T-cell (primary cell): ENCODE results near the gene ID4. TPM values are rescaled to one million over a fixed set of nuclear protein-coding genes. Genes with fewer than 3 reads are reported as not detected.

Experiments
- ATAC-seq, 4 experiments: fragments of 200-7000 bp in 3 of 4; fragments of 150-1000 bp in 1 of 4; cut with Tn5 transposase; replicated peaks in 1 of 4; 1 replicate in 3 of 4; 2 replicates in 1 of 4; pipeline ENCODE4 v1.10.0; 2021; ENCODE audit warnings: moderate library complexity in 3 of 4, mild to moderate bottlenecking in 2 of 4, moderate number of reproducible peaks in 1 of 4
- CTCF ChIA-PET, 2 donors: fragments of 300-600 bp; sonication (Branson Sonifier 250); formaldehyde crosslinking; loops; one replicate each; lab custom pipeline; 2022; ENCODE audit warnings: antibody characterized with exemption in 2 of 2; lab: Charles Lee
- POLR2A ChIA-PET, 2 donors: fragments of 300-600 bp; sonication (Branson Sonifier 250); formaldehyde crosslinking; loops; one replicate each; lab custom pipeline; 2022; ENCODE audit warnings: antibody characterized with exemption in 2 of 2; lab: Charles Lee
- DNase-seq, 35 experiments: peaks; one replicate each; pipeline versions ENCODE4 v3.0.0 to v3.0.0-alpha.2; 2013 to 2023
- H3K27ac ChIP-seq: one replicate; pipeline ENCODE4 v1.5.1; 2013; ENCODE audit warnings: low read length
- H3K27me3 ChIP-seq, 2 experiments: replicated peaks in 1 of 2; 1 replicate in 1 of 2; 2 replicates in 1 of 2; pipeline versions ENCODE4 v1.6.1 to v1.7.0; 2013; ENCODE audit warnings: low read length in 1 of 2, mixed read lengths in 1 of 2; ENCODE audit not compliant: control insufficient read depth in 2 of 2, insufficient read depth in 2 of 2; ENCODE audit errors: extremely low read depth in 1 of 2
- H3K36me3 ChIP-seq, 2 donors: 1 replicate in 1 of 2; 2 replicates in 1 of 2; pipeline versions ENCODE4 v1.6.1 to v1.7.0; 2013; ENCODE audit warnings: low read length in 1 of 2; ENCODE audit not compliant: control insufficient read depth in 2 of 2, insufficient read depth in 1 of 2; ENCODE audit errors: extremely low read depth in 1 of 2
- H3K4me1 ChIP-seq, 2 experiments: 1 replicate in 1 of 2; 2 replicates in 1 of 2; pipeline versions ENCODE4 v1.6.1 to v1.7.0; 2013; ENCODE audit warnings: low read length in 2 of 2, mixed read lengths in 1 of 2; ENCODE audit not compliant: insufficient read depth in 2 of 2, control insufficient read depth in 1 of 2; ENCODE audit errors: extremely low read depth in 1 of 2
- H3K4me3 ChIP-seq, 2 donors: 1 replicate in 1 of 2; 2 replicates in 1 of 2; pipeline versions ENCODE4 v1.5.1 to v1.7.0; 2013; ENCODE audit warnings: mild to moderate bottlenecking in 2 of 2, low read length in 1 of 2, moderate library complexity in 1 of 2; ENCODE audit not compliant: control insufficient read depth in 1 of 2; ENCODE audit errors: extremely low read depth in 1 of 2
- H3K9me3 ChIP-seq: 2 replicates; pipeline ENCODE4 v1.7.0; 2013
- H3K27ac Mint-ChIP-seq, 2 donors: one replicate each; pipeline ENCODE4 v1.8.0; 2020 to 2021; ENCODE audit warnings: mild to moderate bottlenecking in 2 of 2, mixed read lengths in 2 of 2
- H3K27me3 Mint-ChIP-seq, 2 donors: one replicate each; pipeline ENCODE4 v1.8.0; 2021 to 2022; ENCODE audit warnings: mixed read lengths in 2 of 2
- H3K36me3 Mint-ChIP-seq: one replicate; pipeline ENCODE4 v1.8.0; 2021; ENCODE audit warnings: mixed read lengths
- H3K4me1 Mint-ChIP-seq, 3 donors: one replicate each; pipeline ENCODE4 v1.8.0; 2020 to 2022; ENCODE audit warnings: mixed read lengths in 3 of 3, mild to moderate bottlenecking in 1 of 3
- H3K4me3 Mint-ChIP-seq, 3 donors: one replicate each; pipeline ENCODE4 v1.8.0; 2020 to 2022; ENCODE audit warnings: mild to moderate bottlenecking in 3 of 3, mixed read lengths in 3 of 3, moderate library complexity in 3 of 3
- H3K9me3 Mint-ChIP-seq, 3 donors: one replicate each; pipeline ENCODE4 v1.8.0; 2020 to 2022; ENCODE audit warnings: mixed read lengths in 3 of 3
- WGBS: methylation state at CpG from one replicate; pipeline ENCODE4 v1.1.5; 2013; ENCODE audit warnings: missing lambda C conversion rate; ENCODE audit not compliant: insufficient coverage; 5-methylcytosine and 5-hydroxymethylcytosine counted together
- total RNA-seq, 35 experiments: library from RNA in 6 of 35; stranded (reverse) in 6 of 35; fragments of 120-200 nt in 1 of 35; gene quantifications; one replicate each; pipeline versions ENCODE4 v1.2.1 to v1.2.4 and lab custom pipeline; 2013 to 2026

The ID4 gene
- total RNA-seq, 5 donors from 2014 or later (not counting 1 experiment from before 2014, with no cell fraction given): not detected

- no peaks in the 10 kb centered on the region for H3K36me3 ChIP-seq
- Mint-ChIP-seq H3K27me3 (no peaks in the 10 kb centered on the region), H3K36me3 (no peaks in the 10 kb centered on the region), H3K4me1 (no peaks in the 10 kb centered on the region), H3K9me3 (no peaks in the 10 kb centered on the region), H3K27ac (no peak overlapping the region), H3K4me3 (no peak overlapping the region)
- ChIA-PET POLR2A (no interaction called here), CTCF (no interaction called here)
- no peaks in the 10 kb centered on the region for H3K4me1 ChIP-seq
- DNase-seq (no peak), ATAC-seq (no peak)
- no peak overlapping the region for H3K27ac ChIP-seq
- no peak overlapping the region for H3K4me3 ChIP-seq
- no peaks in the 10 kb centered on the region for H3K9me3 ChIP-seq
- H3K27me3 ChIP-seq: peaks cover 0 to 4% of the 10 kb centered on the region in 2 experiments
- WGBS: no CpG with 5 or more reads among the region's 3 CpGs
Measured at GRCh38 chr6:19864285-19864684, 27.1 kb downstream of the ID4 start.

GRCh38 chr6:19865178-19865577 lies 28.0 kb downstream of the ID4 start:
- CTCF ChIA-PET: no interaction called here
- no peaks in the 10 kb centered on the region for H3K36me3 ChIP-seq
- ATAC-seq: no peak
- no CpG with 5 or more reads among the region's 1 CpG for WGBS
- peaks cover 0 to 4% of the 10 kb centered on the region in 2 experiments for H3K27me3 ChIP-seq
- no peaks in the 10 kb centered on the region for H3K36me3 Mint-ChIP-seq
- H3K4me1 Mint-ChIP-seq: no peaks in the 10 kb centered on the region
- H3K27ac Mint-ChIP-seq: no peak overlapping the region
- DNase-seq: no peak
- H3K4me3 Mint-ChIP-seq: no peak overlapping the region
- H3K4me3 ChIP-seq: no peak overlapping the region
- no peaks in the 10 kb centered on the region for H3K9me3 ChIP-seq
- H3K27ac ChIP-seq: no peak overlapping the region
- peaks cover 0 to 2% of the 10 kb centered on the region in 2 donors for H3K27me3 Mint-ChIP-seq
- H3K9me3 Mint-ChIP-seq: no peaks in the 10 kb centered on the region
- POLR2A ChIA-PET: no interaction called here
- H3K4me1 ChIP-seq: no peaks in the 10 kb centered on the region

GRCh38 chr6:19866173-19866984 lies 29.2 kb downstream of the ID4 start:
- Histone ChIP-seq H3K27ac (no peak overlapping the region), H3K27me3 (peaks cover 0 to 4% of the 10 kb centered on the region in 2 experiments), H3K4me1 (no peaks in the 10 kb centered on the region), H3K4me3 (no peak overlapping the region), H3K9me3 (no peaks in the 10 kb centered on the region), H3K36me3 (no peaks in the 10 kb centered on the region)
- H3K27me3 Mint-ChIP-seq: peaks cover 0 to 2% of the 10 kb centered on the region in 2 donors
- CTCF ChIA-PET: no interaction called here
- no peak for DNase-seq
- no peaks in the 10 kb centered on the region for H3K4me1 Mint-ChIP-seq
- H3K9me3 Mint-ChIP-seq: no peaks in the 10 kb centered on the region
- H3K4me3 Mint-ChIP-seq: no peak overlapping the region
- 91% methylated on average over 10 of the region's 18 CpGs for WGBS
- no peak overlapping the region for H3K27ac Mint-ChIP-seq
- no peak for ATAC-seq
- no peaks in the 10 kb centered on the region for H3K36me3 Mint-ChIP-seq
- POLR2A ChIA-PET: no interaction called here

GRCh38 chr6:19866985-19867627 lies 29.9 kb downstream of the ID4 start:
- Mint-ChIP-seq H3K4me3 (no peak overlapping the region), H3K36me3 (no peaks in the 10 kb centered on the region), H3K27ac (no peak overlapping the region), H3K27me3 (peaks cover 0 to 2% of the 10 kb centered on the region in 2 donors), H3K9me3 (no peaks in the 10 kb centered on the region), H3K4me1 (no peaks in the 10 kb centered on the region)
- Histone ChIP-seq H3K9me3 (no peaks in the 10 kb centered on the region), H3K27me3 (peaks cover 0 to 4% of the 10 kb centered on the region in 2 experiments), H3K36me3 (no peaks in the 10 kb centered on the region), H3K27ac (no peak overlapping the region), H3K4me3 (no peak overlapping the region), H3K4me1 (no peaks in the 10 kb centered on the region)
- ATAC-seq: no peak
- CTCF ChIA-PET: no interaction called here
- POLR2A ChIA-PET: no interaction called here
- 65% methylated on average over 2 of the region's 5 CpGs for WGBS
- DNase-seq: no peak

GRCh38 chr6:19869464-19869863 lies 32.3 kb downstream of the ID4 start:
- H3K4me1 Mint-ChIP-seq: no peaks in the 10 kb centered on the region
- H3K9me3 ChIP-seq: no peaks in the 10 kb centered on the region
- no peak overlapping the region for H3K4me3 Mint-ChIP-seq
- DNase-seq (no peak), ATAC-seq (no peak)
- no peaks in the 10 kb centered on the region for H3K36me3 Mint-ChIP-seq
- H3K27me3 ChIP-seq: peaks cover 0 to 6% of the 10 kb centered on the region in 2 experiments
- ChIA-PET POLR2A (no interaction called here), CTCF (no interaction called here)
- H3K27ac ChIP-seq: no peak overlapping the region
- no peaks in the 10 kb centered on the region for H3K9me3 Mint-ChIP-seq
- 87% methylated on average over 7 of the region's 9 CpGs for WGBS
- no peak overlapping the region for H3K4me3 ChIP-seq
- peaks cover 0 to 2% of the 10 kb centered on the region in 2 donors for H3K27me3 Mint-ChIP-seq
- no peaks in the 10 kb centered on the region for H3K4me1 ChIP-seq
- no peak overlapping the region for H3K27ac Mint-ChIP-seq
- H3K36me3 ChIP-seq: no peaks in the 10 kb centered on the region

- no peaks in the 10 kb centered on the region for H3K4me1 ChIP-seq
- no CpG with 5 or more reads among the region's 3 CpGs for whole genome bisulfite sequencing
- no peak overlapping the region for H3K27ac ChIP-seq
- Mint-ChIP-seq H3K4me1 (no peaks in the 10 kb centered on the region), H3K27me3 (peaks cover 0 to 2% of the 10 kb centered on the region in 2 donors), H3K9me3 (no peaks in the 10 kb centered on the region), H3K4me3 (no peak overlapping the region), H3K36me3 (no peaks in the 10 kb centered on the region), H3K27ac (no peak overlapping the region)
- ChIA-PET CTCF (no interaction called here), POLR2A (no interaction called here)
- no peaks in the 10 kb centered on the region for H3K9me3 ChIP-seq
- H3K4me3 ChIP-seq: no peak overlapping the region
- DNase-seq (no peak), ATAC-seq (no peak)
- no peaks in the 10 kb centered on the region for H3K36me3 ChIP-seq
- H3K27me3 ChIP-seq: peaks cover 0 to 6% of the 10 kb centered on the region in 2 experiments
Measured at GRCh38 chr6:19870322-19870721, 33.2 kb downstream of the ID4 start.
